Testis (tissue), 3 donors: ENCODE data around the gene MTERF1. TPM values are rescaled to one million over a fixed set of nuclear protein-coding genes. Genes with fewer than 3 reads are reported as not detected.
"Not testable (repeated sequence)": the region's sequence is repeated elsewhere in the genome, so short reads cannot be mapped to it uniquely, and the experiment has no call there.

Experiments used
- DNase-seq: peaks from one replicate; pipeline ENCODE4 v3.0.0-alpha.2; 2019
- H3K27ac ChIP-seq, 2 donors: fragments of 200-600 bp; sonication (generic); one replicate each; pipeline ENCODE4 v1.5.1; 2019
- H3K27me3 ChIP-seq: fragments of 200-600 bp; sonication (generic); one replicate; pipeline ENCODE4 v1.5.1; 2019
- H3K36me3 ChIP-seq: fragments of 200-600 bp; sonication (generic); one replicate; pipeline ENCODE4 v1.5.1; 2017; ENCODE audit warnings: low read depth; ENCODE audit errors: missing control alignments
- H3K4me1 ChIP-seq: fragments of 200-600 bp; sonication (generic); one replicate; pipeline ENCODE4 v1.5.1; 2019
- H3K4me3 ChIP-seq, 2 donors: fragments of 200-600 bp; sonication (generic); one replicate each; pipeline ENCODE4 v1.5.1; 2017 to 2019
- H3K9me3 ChIP-seq: fragments of 200-600 bp; sonication (generic); one replicate; pipeline ENCODE4 v1.5.1; 2017
- CTCF ChIP-seq, 3 experiments: fragments of 450-650 bp in 2 of 3; fragments of 200-600 bp in 1 of 3; sonication (generic) in 1 of 3; IDR thresholded peaks; one replicate each; pipeline ENCODE4 v1.5.1; 2016 to 2019; ENCODE audit warnings: antibody characterized with exemption in 3 of 3, mild to moderate bottlenecking in 2 of 3, moderate library complexity in 1 of 3
- POLR2A ChIP-seq: fragments of 450-650 bp; IDR thresholded peaks from one replicate; pipeline ENCODE4 v1.6.1; 2017; ENCODE audit warnings: antibody characterized with exemption, mild to moderate bottlenecking, moderate library complexity
- WGBS, 2 donors: methylation state at CpG; one replicate each; pipeline ENCODE4 v1.1.5; 2018; 5-methylcytosine and 5-hydroxymethylcytosine counted together
- intact Hi-C: fragments of 100-400 bp; cut with DNase I; formaldehyde crosslinking; loops from one replicate; pipeline ENCODE4 v1.15.1; 2023; ENCODE audit warnings: low total_unique reads
- polyA plus RNA-seq: library from polyadenylated mRNA; stranded (reverse); fragments of 350-450 nt; fragmentation: Illumina TruSeq; extraction: RNeasy Lipid Tissue Mini Kit (QIAGEN cat#74804); gene quantifications from one replicate; pipeline ENCODE4 v1.2.3, GENCODE V29; 2014; ENCODE audit warnings: low read depth, low replicate concordance; ENCODE audit not compliant: insufficient read depth
- total RNA-seq, 2 donors: library from RNA; depleted of rRNA; stranded (reverse); fragments of >200 nt; gene quantifications; one replicate each; pipeline ENCODE4 v1.2.3, GENCODE V29; 2016

MTERF1 gene
- total and polyA plus RNA-seq, 3 donors from 2014 or later: 7.6 to 18.7 (median 10.0) TPM

GRCh38 chr7:91872928-91873327, 7.6 kb downstream of the MTERF1 start:
- H3K27ac ChIP-seq: no peak overlapping the region
- H3K4me3 ChIP-seq: no peak overlapping the region
- no peaks in the 10 kb centered on the region for H3K9me3 ChIP-seq
- no peaks in the 10 kb centered on the region for H3K4me1 ChIP-seq
- TF ChIP-seq POLR2A (no peak), CTCF (IDR thresholded peaks at IDR 0.05) (no peak)
- intact Hi-C loops: no loop called here
- no peaks in the 10 kb centered on the region for H3K27me3 ChIP-seq
- H3K36me3 ChIP-seq: no peaks in the 10 kb centered on the region
- no peak for DNase-seq

GRCh38 chr7:91872069-91872468, 8.4 kb downstream of the MTERF1 start:
- H3K4me3 ChIP-seq: no peak overlapping the region
- no peaks in the 10 kb centered on the region for H3K4me1 ChIP-seq
- TF ChIP-seq CTCF (IDR thresholded peaks at IDR 0.05) (no peak), POLR2A (no peak)
- intact Hi-C loops: no loop called here
- no peaks in the 10 kb centered on the region for H3K27me3 ChIP-seq
- no peaks in the 10 kb centered on the region for H3K9me3 ChIP-seq
- no peaks in the 10 kb centered on the region for H3K36me3 ChIP-seq
- no peak for DNase-seq
- no peak overlapping the region for H3K27ac ChIP-seq

- intact Hi-C loops: no loop called here
- Histone ChIP-seq H3K4me1 (no peaks in the 10 kb centered on the region), H3K27me3 (no peaks in the 10 kb centered on the region), H3K4me3 (no peak overlapping the region), H3K9me3 (no peaks in the 10 kb centered on the region), H3K27ac (no peak overlapping the region), H3K36me3 (no peaks in the 10 kb centered on the region)
- 91 to 93% methylated on average over 1 of the region's 1 CpG for WGBS, 2 donors
- no peak for DNase-seq
- TF ChIP-seq CTCF (IDR thresholded peaks at IDR 0.05) (no peak), POLR2A (no peak)
Measured at GRCh38 chr7:91869661-91870060, 10.8 kb downstream of the MTERF1 start.

GRCh38 chr7:91866599-91867148, 13.8 kb downstream of the MTERF1 start:
- no peak for DNase-seq
- TF ChIP-seq CTCF (IDR thresholded peaks at IDR 0.05) (no peak), POLR2A (no peak)
- WGBS, 2 donors: 34 to 37% methylated on average over 2 of the region's 2 CpGs
- Histone ChIP-seq H3K36me3 (no peaks in the 10 kb centered on the region), H3K27ac (no peak overlapping the region), H3K27me3 (no peaks in the 10 kb centered on the region), H3K4me3 (no peak overlapping the region), H3K9me3 (no peaks in the 10 kb centered on the region), H3K4me1 (no peaks in the 10 kb centered on the region)
- intact Hi-C loops: no loop called here

- no peaks in the 10 kb centered on the region for H3K9me3 ChIP-seq
- 89 to 91% methylated on average over 2 of the region's 2 CpGs for WGBS, 2 donors
- H3K27me3 ChIP-seq: no peaks in the 10 kb centered on the region
- TF ChIP-seq POLR2A (no peak), CTCF (IDR thresholded peaks at IDR 0.05) (no peak)
- H3K27ac ChIP-seq: no peak overlapping the region
- H3K4me1 ChIP-seq: no peaks in the 10 kb centered on the region
- intact Hi-C loops: no loop called here
- no peaks in the 10 kb centered on the region for H3K36me3 ChIP-seq
- no peak overlapping the region for H3K4me3 ChIP-seq
- no peak for DNase-seq
Measured at GRCh38 chr7:91865511-91865910, 15.0 kb downstream of the MTERF1 start.

GRCh38 chr7:91864604-91865003, 15.9 kb downstream of the MTERF1 start:
- H3K9me3 ChIP-seq, H3K27me3 ChIP-seq, intact Hi-C loops, H3K4me1 ChIP-seq, H3K27ac ChIP-seq, DNase-seq, H3K4me3 ChIP-seq, H3K36me3 ChIP-seq: not testable (repeated sequence)
